Hematopoietic multipotent progenitor cell treated with erythropoietin and hydrocortisone succinate and interleukin-3 and kit ligand, for 17 days (in vitro differentiated cells): ENCODE data around the gene RAD54L.
"Not testable (repeated sequence)": the region's sequence is repeated elsewhere in the genome, so short reads cannot be mapped to it uniquely, and the experiment has no call there.

Experiments
- DNase-seq: peaks from one replicate; pipeline ENCODE4 v3.0.0-alpha.2; 2015; ENCODE audit warnings: low spot score

RAD54L gene

DNA sequence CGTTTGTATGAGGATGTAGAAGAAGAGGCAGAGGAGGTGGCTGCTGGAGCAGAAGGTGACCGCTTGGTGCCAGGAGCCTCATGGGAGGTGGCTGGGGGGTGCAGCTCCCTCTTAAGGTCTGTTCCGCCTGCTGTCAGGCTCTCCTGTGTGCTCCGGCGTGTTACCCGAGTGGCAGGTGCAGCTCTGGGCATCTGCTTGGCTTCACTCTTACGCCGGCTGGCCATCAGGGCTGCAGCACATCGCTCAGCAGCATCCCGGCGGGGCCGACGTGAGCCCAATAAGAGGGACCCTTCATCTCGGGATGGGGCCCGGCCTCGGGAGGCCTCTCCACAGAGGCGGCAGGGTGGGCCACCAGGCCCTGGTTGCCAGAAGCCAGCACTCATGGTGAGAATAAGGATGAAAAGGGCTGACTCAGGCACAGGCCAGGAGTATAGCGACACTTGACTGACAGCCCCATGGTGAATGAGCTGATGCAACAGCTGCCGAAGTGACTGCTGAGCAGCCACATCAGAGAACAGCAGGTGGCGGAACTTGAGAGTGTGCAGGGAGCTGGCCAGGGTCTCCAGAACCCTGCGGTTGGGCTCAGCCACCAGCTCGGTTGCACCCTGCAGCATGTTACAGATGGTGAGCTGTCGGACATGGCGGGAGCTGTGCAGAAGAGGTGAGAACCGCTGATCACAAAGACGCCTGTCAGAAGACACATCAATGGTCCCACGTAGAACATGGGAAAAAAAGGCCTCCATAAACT lies 38.3 kb downstream of the RAD54L start:
- no peak for DNase-seq

DNA sequence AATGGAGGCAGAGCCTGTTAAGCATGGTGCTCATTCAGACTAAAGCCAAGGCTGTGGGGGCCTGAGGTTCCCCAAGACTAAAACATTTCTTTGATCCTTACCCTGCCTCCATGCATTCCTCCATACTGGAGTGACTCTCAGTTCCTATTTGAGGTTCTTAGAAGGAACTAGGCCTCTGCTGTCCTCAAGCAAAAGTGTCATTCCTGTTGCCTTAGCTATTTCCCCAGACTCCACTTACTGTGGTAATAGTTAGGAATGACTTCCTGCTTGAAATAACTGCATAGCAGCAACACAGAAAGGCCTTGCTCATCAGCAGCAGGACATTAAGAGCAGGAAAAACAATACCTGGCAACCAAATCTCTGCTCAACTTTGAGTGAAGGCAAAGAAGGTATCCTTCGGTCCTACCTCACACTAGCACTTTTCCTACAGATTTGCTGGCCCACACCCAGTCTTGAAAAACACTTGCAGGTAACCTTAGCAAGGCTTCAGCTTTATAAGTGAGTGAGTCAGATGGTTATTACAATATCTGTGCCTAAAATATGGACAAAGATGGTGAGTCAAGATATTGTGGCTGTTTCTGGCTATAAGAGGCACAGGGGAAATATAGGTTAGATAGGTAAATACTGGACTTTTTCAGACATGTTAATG lies 41.0 kb downstream of the RAD54L start:
- no peak for DNase-seq

DNA sequence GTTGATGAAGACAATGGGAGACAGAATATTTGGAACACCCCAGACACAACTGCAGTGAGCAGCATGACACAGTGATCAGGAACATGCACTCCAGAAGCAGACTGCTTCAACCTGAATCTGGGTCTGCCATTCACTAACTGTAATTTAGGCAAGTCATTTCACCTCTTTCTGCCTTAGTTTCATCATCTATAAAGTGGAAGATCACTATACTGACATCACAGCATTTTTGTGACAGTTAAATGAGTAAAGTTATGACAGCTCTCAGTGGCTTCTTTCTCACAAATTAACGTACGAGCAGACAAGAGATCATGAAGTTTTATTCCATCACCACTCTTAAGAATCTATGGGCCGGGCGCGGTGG lies 41.6 kb downstream of the RAD54L start:
- no peak for DNase-seq

DNA sequence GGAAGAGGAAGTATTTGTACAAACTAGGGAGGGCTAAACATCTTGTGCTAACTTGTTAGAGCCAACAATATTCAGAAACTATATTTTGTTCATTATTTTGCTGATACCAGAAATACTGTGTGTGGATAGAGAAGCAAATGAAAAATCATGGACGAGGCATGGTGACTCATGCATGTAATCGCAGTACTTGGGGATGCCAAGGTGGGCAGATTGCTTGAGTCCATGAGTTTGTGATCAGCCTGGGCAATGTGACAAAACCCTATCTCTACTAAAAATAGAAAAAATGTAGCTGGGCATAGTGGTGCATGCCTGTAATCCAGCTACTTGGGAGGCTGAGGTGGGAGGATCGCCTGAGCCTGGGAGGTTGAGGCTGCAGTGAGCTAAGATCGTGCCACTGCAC lies 42.4 kb downstream of the RAD54L start:
- DNase-seq, result no peak

DNA sequence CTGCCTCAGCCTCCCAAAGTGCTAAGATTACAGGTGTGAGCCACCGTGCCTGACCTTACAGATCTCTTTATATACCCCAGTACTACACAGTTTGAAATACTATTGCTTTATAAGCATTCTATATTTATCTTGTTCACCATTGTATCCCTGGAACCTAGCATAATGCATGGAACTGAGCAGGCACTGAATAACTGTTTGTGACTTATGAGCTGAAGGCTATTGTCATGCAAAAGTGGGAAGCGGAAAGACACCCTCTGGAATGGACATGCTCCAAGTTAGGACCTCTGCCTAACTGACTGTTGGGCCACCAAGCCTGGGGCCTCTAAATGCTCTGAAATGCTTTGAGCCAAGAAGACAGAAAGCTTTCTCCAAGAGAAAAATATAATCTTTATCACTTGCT lies 47.7 kb downstream of the RAD54L start:
- no peak for DNase-seq

DNA sequence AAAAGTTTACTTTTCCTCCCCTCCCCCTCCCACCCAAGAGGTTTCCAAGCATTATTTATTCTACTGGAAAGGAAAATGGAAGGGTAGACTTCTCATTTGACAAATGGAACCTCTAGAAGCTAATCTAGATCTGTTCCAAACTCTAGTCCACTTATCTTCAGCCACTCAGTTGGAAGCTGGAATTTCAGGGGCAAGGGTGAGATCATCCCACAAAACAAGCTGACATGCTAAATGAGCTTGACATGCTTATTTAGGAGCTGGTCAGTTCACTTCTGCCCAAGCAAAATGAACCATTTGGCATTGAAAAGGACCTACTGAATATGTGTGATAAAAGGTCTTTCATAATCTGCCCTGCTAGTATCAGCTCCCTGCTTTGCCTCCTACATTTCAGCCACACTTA lies 50.8 kb downstream of the RAD54L start:
- DNase-seq, result no peak

DNA sequence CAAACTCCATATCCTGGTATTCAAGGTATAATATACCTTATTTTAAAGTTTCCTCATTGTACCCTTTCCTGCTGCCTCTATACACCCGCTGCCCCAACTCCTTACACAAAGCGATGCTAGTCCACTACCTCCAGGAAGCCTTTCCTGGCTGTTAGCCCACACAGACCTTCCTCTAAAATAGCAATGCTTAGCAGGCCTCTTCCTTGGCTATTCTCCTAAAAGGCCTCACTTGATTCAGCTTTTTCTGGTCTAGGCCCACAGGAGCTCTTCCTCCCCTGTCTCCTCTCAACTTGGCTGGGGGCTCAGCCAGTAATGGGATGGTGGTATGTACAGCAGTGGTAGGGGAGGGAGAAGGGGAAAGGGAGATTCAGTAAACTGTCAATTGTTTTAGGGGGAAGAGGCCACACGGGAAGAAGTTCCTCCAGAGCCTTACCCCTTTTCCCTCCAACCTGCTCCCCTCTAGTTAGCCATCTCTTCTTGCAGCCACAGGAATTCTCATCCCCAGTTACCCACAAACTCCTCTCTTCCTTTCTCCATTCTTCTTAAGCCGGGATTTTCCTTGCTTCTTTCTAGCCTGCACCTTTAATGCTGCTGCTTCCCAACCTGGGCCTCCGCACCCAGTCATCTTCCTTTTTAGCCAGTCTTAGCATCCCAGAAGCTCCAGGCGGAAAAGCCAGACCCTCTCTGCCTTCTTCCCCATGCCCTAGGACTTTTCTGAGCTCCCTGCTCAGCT lies 53.3 kb downstream of the RAD54L start:
- DNase-seq, result no peak

DNA sequence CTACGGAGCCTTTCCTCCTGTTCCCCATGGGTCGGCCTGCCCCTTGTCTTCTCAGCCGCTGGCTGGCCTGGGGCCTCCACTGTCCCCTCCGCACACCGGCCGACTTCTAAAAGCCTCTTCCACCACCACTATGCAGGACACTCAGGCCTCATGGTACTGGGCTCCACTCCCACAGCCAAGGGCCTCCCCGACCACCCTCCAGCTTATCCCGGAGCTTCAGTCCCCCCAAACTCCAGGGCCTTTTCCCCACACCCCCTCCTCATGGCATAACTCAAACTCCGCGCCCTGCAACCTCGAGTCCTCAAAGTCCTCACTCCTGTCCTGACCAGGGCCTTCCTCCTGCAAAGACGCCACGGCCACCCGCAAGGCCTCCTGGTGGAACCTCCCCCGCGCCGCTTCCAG lies 53.8 kb downstream of the RAD54L start:
- DNase-seq, result no peak

DNA sequence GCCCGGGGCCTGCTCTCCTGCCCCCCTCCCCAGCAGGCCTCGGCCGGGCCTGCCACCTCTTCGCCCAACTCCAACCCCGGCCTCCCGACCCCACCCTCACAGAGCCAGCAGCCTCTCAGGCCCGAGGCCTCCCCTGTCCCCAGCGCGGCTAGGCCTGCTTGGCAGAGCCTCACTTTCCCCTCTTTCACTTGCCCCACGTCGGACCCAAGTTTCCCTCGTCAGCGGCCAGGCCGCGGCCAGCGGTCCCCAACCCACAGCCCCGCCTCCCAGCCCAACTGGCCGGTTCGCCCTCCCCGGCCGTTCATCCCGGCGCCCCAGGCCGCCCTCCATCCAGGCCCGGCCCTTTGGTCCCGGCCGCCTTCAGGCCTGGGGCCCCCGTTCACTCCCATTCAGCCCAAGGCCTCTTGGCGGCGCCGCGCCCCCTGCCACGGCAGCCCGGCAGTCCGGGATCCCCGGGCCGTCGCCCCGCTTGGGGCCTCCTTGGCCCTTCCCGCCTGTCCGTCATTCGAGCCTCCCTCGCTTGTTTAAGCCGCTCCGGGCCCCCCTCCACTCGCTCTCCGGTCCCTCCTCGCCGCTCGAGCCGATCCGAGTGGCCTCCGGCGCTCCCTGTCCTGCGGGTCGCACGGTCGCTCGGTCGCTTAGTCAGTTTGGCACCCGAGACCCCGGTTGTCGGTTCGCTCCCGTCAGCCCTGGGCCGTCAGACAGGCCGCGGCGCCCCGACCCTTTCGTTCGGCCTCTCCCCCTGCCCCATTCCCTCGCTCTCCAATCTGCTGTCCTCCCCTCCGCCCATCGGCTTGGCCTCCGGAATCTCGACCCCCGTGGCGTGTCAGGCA lies 54.5 kb downstream of the RAD54L start:
- DNase-seq, result peak; percentile 29

DNA sequence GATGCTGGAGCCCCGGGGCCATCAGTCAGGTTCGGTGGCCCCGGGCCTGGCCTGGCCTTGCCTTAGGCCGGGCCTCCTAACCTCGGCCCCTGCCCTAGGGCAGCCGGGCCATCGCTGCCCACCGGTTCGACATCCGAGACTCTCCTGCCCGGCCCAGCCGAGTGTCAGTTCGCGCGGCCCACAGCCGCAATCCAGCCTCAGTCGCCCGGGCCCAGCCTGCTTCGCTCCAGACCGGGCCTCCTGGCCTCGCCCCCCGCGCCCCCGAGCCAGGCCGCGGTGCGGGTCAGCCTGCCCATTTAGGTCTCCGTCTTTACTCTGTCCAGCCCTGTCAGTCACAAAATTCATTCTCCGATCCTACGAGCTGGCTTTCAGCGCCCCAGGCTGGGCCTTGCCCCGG lies 55.1 kb downstream of the RAD54L start:
- no peak for DNase-seq

DNA sequence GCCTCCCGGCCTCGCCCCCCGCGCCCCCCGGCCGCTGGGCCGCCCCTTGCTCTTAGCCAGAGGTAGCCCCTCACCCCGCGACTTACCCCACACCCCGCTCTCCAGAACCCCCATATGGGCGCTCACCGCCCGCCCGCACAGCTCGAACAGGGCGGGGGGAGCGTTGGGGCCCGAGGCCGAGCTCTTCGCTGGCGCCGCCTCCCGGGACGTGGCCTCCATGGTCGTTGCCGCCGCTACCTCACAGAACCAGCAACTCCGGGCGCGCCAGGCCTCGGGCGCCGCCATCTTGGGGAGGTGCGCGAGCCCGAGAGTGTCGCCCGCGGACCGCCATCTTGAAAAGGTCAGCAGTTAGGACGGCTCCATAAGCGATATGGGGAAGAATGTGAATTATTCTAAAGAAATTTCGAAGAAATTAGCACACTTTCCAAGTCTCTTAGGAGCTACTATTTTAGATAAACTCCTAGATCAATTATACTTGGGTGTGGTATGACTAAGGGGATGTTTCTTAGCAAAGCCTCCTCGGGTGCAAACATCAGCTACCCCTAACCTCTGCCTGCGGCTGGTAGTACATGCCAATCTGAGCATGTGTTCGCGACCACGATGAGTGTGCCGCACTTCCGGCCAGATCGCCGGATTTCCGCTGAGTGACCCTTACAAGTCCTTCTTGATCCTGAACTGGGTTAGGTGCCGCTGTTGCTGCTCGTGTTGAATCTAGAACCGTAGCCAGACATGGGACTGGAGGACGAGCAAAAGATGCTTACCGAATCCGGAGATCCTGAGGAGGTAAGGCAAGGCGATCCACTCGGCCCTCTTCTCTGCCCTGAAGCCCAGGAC lies 55.7 kb downstream of the RAD54L start, which contains the start of the genes LRRC41 and UQCRH:
Gene LRRC41 (minus strand): TSS at position 579 of the 834 bp plus-strand sequence. CDS start 294 bp downstream, at position 285.
Gene UQCRH (plus strand): TSS at position 661 of the 834 bp plus-strand sequence. CDS start 69 bp downstream, at position 730.
- DNase-seq, result peak; percentile 97

DNA sequence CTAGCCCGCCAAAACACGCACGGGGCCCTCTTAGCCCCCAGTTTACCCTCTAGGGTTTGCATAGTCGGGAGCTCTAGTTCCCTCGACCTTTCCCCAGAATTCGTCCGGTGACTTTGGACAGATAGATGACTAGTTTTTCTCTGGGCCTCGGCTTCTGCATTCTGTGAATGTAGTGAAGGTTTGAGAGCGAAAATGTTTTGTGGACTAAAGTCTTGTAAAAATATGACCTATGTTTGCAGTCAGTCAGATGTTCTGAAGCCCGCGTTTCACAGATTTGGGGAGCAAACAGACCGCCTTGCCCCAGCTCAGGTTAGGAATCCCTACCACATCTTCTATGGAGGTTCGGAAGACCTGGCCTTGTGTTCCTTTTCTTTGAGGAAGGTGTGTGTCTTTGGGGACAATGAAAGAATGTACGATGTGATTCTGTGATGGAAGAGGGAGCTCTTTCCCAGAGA lies 56.3 kb downstream of the RAD54L start:
- DNase-seq, result no peak

DNA sequence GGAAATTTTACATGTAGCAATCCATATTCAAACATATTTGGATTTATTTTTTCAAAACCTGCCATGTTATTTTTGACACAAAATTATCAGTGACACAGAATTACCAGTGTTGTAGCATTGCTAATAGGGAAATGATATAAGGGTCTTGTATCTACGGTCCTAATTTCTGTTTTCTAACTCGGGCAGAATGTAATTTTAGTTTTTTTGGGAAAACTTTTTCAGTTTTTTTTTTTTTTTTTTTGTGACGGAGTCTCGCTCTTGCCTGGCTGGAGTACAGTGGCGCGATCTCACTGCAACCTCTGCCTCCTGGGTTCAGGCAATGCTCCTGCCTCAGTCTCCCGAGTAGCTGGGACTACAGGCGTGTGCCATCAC lies 58.6 kb downstream of the RAD54L start:
- DNase-seq, result no peak

DNA sequence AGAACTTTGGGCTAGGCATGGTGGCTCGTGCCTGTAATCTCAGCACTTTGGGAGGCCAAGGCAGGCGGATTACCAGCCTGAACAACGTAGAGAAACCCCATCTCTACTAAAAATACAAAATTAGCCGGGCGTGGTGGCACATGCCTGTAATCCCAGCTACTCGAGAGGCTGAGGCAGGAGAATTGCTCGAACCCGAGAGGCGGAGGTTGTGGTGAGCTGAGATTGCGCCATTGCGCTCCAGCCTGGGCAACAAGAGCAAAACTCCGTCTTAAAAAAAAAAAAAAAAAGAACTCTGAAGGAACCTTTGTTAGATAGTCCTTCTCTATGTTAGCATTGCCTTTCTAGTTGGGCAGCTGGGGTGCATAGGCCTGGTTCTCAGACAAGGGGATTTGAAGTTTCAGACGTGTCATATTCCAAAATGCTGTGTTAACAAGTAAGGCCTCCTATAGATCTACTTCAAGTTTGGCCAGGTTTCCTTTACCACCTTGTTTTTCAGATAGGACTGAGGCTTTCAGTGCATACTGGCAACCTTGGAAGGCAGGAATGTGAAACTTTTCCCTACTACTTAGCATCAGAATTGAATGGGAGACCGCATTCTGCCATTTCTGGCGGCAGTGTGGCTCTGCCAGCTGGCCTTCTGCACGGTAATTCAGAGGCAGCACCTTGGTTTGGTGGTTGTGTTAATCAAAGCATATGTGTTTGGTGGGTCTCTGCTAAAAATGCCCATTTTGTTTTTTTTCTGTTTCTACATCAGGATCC lies 62.0 kb downstream of the RAD54L start:
- DNase-seq, result no peak

DNA sequence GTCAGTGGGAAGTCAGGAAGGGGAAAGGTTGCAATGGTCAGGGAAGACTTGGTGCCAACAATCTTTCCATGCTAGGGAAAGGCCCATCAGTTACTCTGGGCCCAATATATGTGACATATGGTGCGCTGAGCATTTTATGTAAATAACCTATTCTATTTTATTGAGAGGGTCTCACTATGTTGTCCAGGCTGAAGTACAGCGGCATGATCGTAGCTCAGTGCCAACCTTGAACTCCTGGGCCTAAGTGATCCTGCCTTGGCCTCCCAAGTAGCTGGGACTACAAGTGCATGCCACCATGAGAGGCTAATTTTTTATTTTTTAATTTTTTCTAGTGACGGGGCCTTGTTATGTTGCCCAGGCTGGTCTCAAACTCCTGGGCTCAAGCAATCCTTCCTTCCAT lies 62.8 kb downstream of the RAD54L start:
- no peak for DNase-seq

DNA sequence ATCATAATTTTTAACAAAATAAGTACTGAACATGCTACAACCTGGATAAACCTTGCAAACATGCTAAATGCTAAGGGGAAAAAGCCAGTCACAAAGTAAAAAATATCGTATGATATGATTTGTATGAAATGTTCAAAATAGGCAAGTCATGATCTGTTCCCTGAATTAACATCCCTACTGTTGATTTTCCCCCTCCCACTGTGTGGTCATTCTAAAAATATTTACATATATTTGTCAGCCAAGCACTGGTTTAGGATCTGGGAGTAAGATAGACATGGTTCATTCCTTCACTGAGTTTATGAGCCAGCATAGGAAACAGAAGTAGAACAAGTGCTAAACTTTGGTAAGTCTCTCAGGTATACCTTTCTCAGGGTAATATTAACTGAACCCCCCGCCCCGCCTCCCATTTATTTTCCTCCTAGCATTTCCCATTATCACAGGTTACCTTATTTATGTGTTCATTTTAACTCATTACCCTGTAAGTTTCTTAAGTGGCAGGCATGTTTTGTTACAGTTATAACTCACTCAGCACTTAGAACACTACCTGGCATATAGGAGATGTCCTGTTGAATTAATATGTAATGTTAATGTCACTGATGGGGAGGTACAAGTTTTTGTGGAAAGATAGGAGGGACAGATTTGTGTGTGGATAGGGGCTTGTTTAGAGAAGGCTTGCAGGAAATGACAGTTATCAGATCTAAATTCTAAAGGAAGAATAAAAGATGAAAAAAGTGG lies 68.3 kb downstream of the RAD54L start:
- DNase-seq, result no peak

DNA sequence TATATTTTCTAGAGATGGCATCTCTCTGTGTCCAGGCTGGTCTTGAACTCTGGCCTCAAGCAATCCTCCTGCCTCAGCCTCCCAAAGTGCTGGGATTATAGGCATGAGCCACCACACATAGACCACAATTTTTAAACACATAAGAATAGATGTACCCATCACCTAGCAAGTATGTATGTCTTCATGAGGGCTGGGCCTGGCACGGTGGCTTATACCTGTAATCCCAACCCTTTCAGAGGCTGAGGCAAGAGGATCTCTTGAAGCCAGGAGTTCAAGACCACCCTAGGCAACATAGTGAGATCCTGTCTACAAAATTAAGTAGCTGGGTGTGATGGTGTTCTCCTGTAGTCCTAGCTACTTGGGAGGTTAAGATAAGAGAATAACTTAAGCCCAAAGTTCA lies 69.8 kb downstream of the RAD54L start:
- DNase-seq, result no peak

DNA sequence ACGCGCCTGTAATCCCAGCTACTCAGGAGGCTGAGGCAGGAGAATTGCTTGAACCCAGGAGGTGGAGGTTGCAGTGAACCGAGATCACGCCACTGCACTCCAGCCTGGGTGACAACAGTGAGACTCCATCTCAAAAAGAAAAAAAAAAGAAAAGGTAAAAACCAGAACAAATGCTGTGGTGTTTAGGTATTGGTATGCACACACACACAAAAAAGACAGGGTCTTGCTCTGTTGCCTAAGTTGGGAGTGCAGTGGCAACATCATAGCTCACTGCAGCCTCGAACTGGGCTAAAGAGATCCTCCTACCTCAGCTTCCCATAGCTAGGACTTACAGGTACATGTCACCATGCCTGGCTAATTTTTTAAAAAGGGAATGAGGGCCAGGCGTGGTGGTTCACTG lies 71.7 kb downstream of the RAD54L start:
- not testable (repeated sequence) for DNase-seq
